Right renal pelvis (tissue), 4 donors: Measurements from ENCODE around the gene ATP10A. TPM values are rescaled to one million over a fixed set of nuclear protein-coding genes. Genes with fewer than 3 reads are reported as not detected.
"Not testable (repeated sequence)": the region's sequence is repeated elsewhere in the genome, so short reads cannot be mapped to it uniquely, and the experiment has no call there.

Experiments used
- DNase-seq, 4 donors: peaks; one replicate each; pipeline ENCODE4 v3.0.0-alpha.2; 2013; ENCODE audit warnings: low read depth in 4 of 4, low spot score in 3 of 4, missing footprints in 1 of 4
- polyA plus RNA-seq, 4 donors: library from polyadenylated mRNA; unstranded; fragments of 120-200 nt; gene quantifications; one replicate each; pipeline ENCODE4 v1.2.1, GENCODE V29; 2013; ENCODE audit not compliant: insufficient read length in 4 of 4

ATP10A gene
- polyA plus RNA-seq, 4 donors: 2.6 to 4.9 (median 3.2) TPM

- peak in 1 of 4 donors; percentile 17 for DNase-seq
These were observed 20.5 kb upstream of the ATP10A start for GRCh38 chr15:25883463-25884259.

GRCh38 chr15:25882466-25882865, 19.3 kb upstream of the ATP10A start:
- DNase-seq: no peak

GRCh38 chr15:25880877-25881276, 17.8 kb upstream of the ATP10A start:
- not testable (repeated sequence) for DNase-seq

GRCh38 chr15:25880411-25880810, 17.3 kb upstream of the ATP10A start:
- DNase-seq: no peak

- no peak for DNase-seq
These were observed 16.3 kb upstream of the ATP10A start for GRCh38 chr15:25879438-25879837.

- no peak for DNase-seq
These were observed 14.6 kb upstream of the ATP10A start for GRCh38 chr15:25877681-25878080.

- DNase-seq: no peak
These were observed 13.4 kb upstream of the ATP10A start for GRCh38 chr15:25876231-25877140.

- no peak for DNase-seq
These were observed 12.4 kb upstream of the ATP10A start for GRCh38 chr15:25875566-25875965.

GRCh38 chr15:25874379-25874778, 11.3 kb upstream of the ATP10A start:
- no peak for DNase-seq

GRCh38 chr15:25871403-25871802, 8.3 kb upstream of the ATP10A start:
- no peak for DNase-seq

GRCh38 chr15:25870938-25871337, 7.8 kb upstream of the ATP10A start:
- DNase-seq: no peak

- no peak for DNase-seq
These were observed 6.6 kb upstream of the ATP10A start for GRCh38 chr15:25869701-25870100.

- DNase-seq: no peak
These were observed 3.7 kb upstream of the ATP10A start for GRCh38 chr15:25866874-25867273.

- no peak for DNase-seq
These were observed 3.1 kb upstream of the ATP10A start for GRCh38 chr15:25866251-25866650.

- no peak for DNase-seq
These were observed 1.8 kb upstream of the ATP10A start for GRCh38 chr15:25864966-25865365.

- DNase-seq: no peak
These were observed 947 bp upstream of the ATP10A start for GRCh38 chr15:25863968-25864580.

GRCh38 chr15:25862472-25863110, 536 bp downstream of the ATP10A start:
- DNase-seq: no peak

- DNase-seq: no peak
These were observed 1.1 kb downstream of the ATP10A start for GRCh38 chr15:25862071-25862471.

GRCh38 chr15:25860885-25861866, 2.0 kb downstream of the ATP10A start:
- no peak for DNase-seq
